IMR-90 (cell line): ENCODE measurements around the gene PEF1. TPM values are rescaled to one million over a fixed set of nuclear protein-coding genes. Genes with fewer than 3 reads are reported as not detected.

Source experiments
- ATAC-seq: fragments of 200-7000 bp; cut with Tn5 transposase; 2 replicates; pipeline ENCODE4 v1.9.1; 2020; ENCODE audit warnings: low read depth, mild to moderate bottlenecking, moderate library complexity
- BruUV-seq: library from RNA; stranded (reverse); fragments of 400-500 nt; replicated peaks from 2 replicates; lab custom pipeline; 2021; lab: Mats Ljungman, UMichigan
- CTCF ChIA-PET: fragments of 300-600 bp; formaldehyde crosslinking; extraction: SDS; loops from one replicate; lab custom pipeline; 2021; ENCODE audit warnings: antibody characterized with exemption; lab: Yijun Ruan, JAX
- POLR2A ChIA-PET: fragments of 300-600 bp; sonication (Branson Sonifier 250); formaldehyde crosslinking; loops from one replicate; lab custom pipeline; 2022; ENCODE audit warnings: antibody characterized with exemption; ENCODE audit not compliant: unreplicated experiment; lab: Charles Lee
- DNase-seq: peaks from one replicate; pipeline ENCODE4 v3.0.0; 2013
- H2AFZ ChIP-seq: replicated peaks from 2 replicates; pipeline ENCODE3; 2013; ENCODE audit warnings: low read length, mild to moderate bottlenecking; ENCODE audit not compliant: poor library complexity
- H2AK5ac ChIP-seq: 2 replicates; pipeline ENCODE4 v1.6.1; 2013; ENCODE audit warnings: low read depth, low read length, inconsistent platforms
- H2AK9ac ChIP-seq: replicated peaks from 2 replicates; pipeline ENCODE3; 2013; ENCODE audit warnings: mild to moderate bottlenecking, low read depth, low read length, moderate library complexity; ENCODE audit not compliant: poor library complexity
- H2BK120ac ChIP-seq: 2 replicates; pipeline ENCODE4 v1.6.1; 2013; ENCODE audit warnings: low read depth, low read length, inconsistent platforms
- H2BK15ac ChIP-seq: 3 replicates; pipeline ENCODE4 v1.6.1; 2013; ENCODE audit warnings: low read depth, low read length, inconsistent platforms
- H2BK20ac ChIP-seq: 2 replicates; pipeline ENCODE4 v1.6.1; 2013; ENCODE audit warnings: low read depth, mild to moderate bottlenecking, inconsistent platforms, low read length, moderate library complexity
- H2BK5ac ChIP-seq: 2 replicates; pipeline ENCODE4 v1.6.1; 2013; ENCODE audit warnings: mild to moderate bottlenecking, low read depth, low read length, inconsistent platforms; ENCODE audit not compliant: poor library complexity, severe bottlenecking
- H3K14ac ChIP-seq: replicated peaks from 2 replicates; pipeline ENCODE4 v1.6.1; 2013; ENCODE audit warnings: low read depth, low read length, inconsistent platforms
- H3K18ac ChIP-seq: 2 replicates; pipeline ENCODE4 v1.6.1; 2013; ENCODE audit warnings: low read depth, low read length, control low read depth
- H3K23ac ChIP-seq: 2 replicates; pipeline ENCODE4 v1.6.1; 2013; ENCODE audit warnings: low read depth, low read length, inconsistent platforms
- H3K27ac ChIP-seq: 2 replicates; pipeline ENCODE4 v1.5.1; 2013; ENCODE audit warnings: mild to moderate bottlenecking, control low read depth, low read length; ENCODE audit not compliant: insufficient read depth
- H3K27me3 ChIP-seq: 2 replicates; pipeline ENCODE4 v1.6.1; 2013; ENCODE audit warnings: low read length; ENCODE audit not compliant: control insufficient read depth, insufficient read depth
- H3K36me3 ChIP-seq: 2 replicates; pipeline ENCODE4 v1.6.1; 2013; ENCODE audit warnings: low read length, mixed read lengths; ENCODE audit not compliant: control insufficient read depth, insufficient read depth
- H3K4ac ChIP-seq: 2 replicates; pipeline ENCODE4 v1.6.1; 2013; ENCODE audit warnings: low read depth, low read length, inconsistent platforms
- H3K4me1 ChIP-seq: 2 replicates; pipeline ENCODE4 v1.6.1; 2013; ENCODE audit warnings: low read length, mixed read lengths; ENCODE audit not compliant: control insufficient read depth, insufficient read depth
- H3K4me2 ChIP-seq: 2 replicates; pipeline ENCODE4 v1.6.1; 2013; ENCODE audit warnings: low read depth, mild to moderate bottlenecking, control low read depth, low read length, moderate library complexity
- H3K4me3 ChIP-seq: 2 replicates; pipeline ENCODE4 v1.5.1; 2013; ENCODE audit warnings: low read depth, mild to moderate bottlenecking, control low read depth, low read length, moderate library complexity; ENCODE audit not compliant: insufficient read depth
- H3K56ac ChIP-seq: 2 replicates; pipeline ENCODE4 v1.6.1; 2013; ENCODE audit warnings: low read length, inconsistent platforms; ENCODE audit not compliant: insufficient read depth; ENCODE audit errors: extremely low read depth
- H3K79me1 ChIP-seq, 2 experiments: 2 replicates each; pipeline ENCODE4 v1.6.1; 2013; ENCODE audit warnings: low read length in 2 of 2, inconsistent platforms in 1 of 2, low read depth in 1 of 2
- H3K9ac ChIP-seq: 2 replicates; pipeline ENCODE4 v1.6.1; 2013; ENCODE audit warnings: low read depth, low read length, control low read depth
- H3K9me1 ChIP-seq: 2 replicates; pipeline ENCODE4 v1.6.1; 2013; ENCODE audit warnings: low read length, inconsistent platforms; ENCODE audit not compliant: insufficient read depth
- H3K9me3 ChIP-seq: 2 replicates; pipeline ENCODE4 v1.6.1; 2013; ENCODE audit warnings: low read length; ENCODE audit not compliant: control insufficient read depth, insufficient read depth
- H4K20me1 ChIP-seq: 2 replicates; pipeline ENCODE4 v1.6.1; 2013; ENCODE audit warnings: low read length, inconsistent platforms; ENCODE audit not compliant: insufficient read depth
- H4K5ac ChIP-seq: 2 replicates; pipeline ENCODE4 v1.6.1; 2013; ENCODE audit warnings: mild to moderate bottlenecking, low read depth, low read length, control low read depth
- H4K8ac ChIP-seq, 2 experiments: 2 replicates each; pipeline ENCODE4 v1.6.1; 2013; ENCODE audit warnings: low read depth in 2 of 2, low read length in 2 of 2, control low read depth in 1 of 2, inconsistent platforms in 1 of 2
- H4K91ac ChIP-seq: 2 replicates; pipeline ENCODE4 v1.6.1; 2013; ENCODE audit warnings: low read depth, low read length, inconsistent platforms; ENCODE audit not compliant: insufficient read depth
- BHLHE40 ChIP-seq: fragments of 150-350 bp; IDR thresholded peaks from 2 replicates; pipeline ENCODE4 v1.6.1; 2016; ENCODE audit warnings: mild to moderate bottlenecking, low read depth, low read length
- CEBPB ChIP-seq: IDR thresholded peaks from 2 replicates; pipeline ENCODE4 v1.6.1; 2012; ENCODE audit warnings: low read depth, low read length, improper control_type of control experiment
- CHD1 ChIP-seq: IDR thresholded peaks from 2 replicates; pipeline ENCODE4 v1.6.1; 2012; ENCODE audit warnings: low read depth, low read length, improper control_type of control experiment
- FOS ChIP-seq: fragments of 150-350 bp; IDR thresholded peaks from 2 replicates; pipeline ENCODE4 v1.6.1; 2016; ENCODE audit warnings: low read depth, low read length
- MAFK ChIP-seq: IDR thresholded peaks from 2 replicates; pipeline ENCODE4 v1.6.1; 2012; ENCODE audit warnings: low read depth, low read length, improper control_type of control experiment
- MAZ ChIP-seq: IDR thresholded peaks from 2 replicates; pipeline ENCODE4 v1.6.1; 2012; ENCODE audit warnings: low read depth, mild to moderate bottlenecking, low read length, improper control_type of control experiment, moderate library complexity, borderline replicate concordance
- MXI1 ChIP-seq: IDR thresholded peaks from 2 replicates; pipeline ENCODE4 v1.6.1; 2012; ENCODE audit warnings: low read depth, mild to moderate bottlenecking, low read length, moderate library complexity, borderline replicate concordance
- NFE2L2 ChIP-seq: fragments of 150-350 bp; IDR thresholded peaks from 2 replicates; pipeline ENCODE4 v1.6.1; 2016; ENCODE audit warnings: low read depth, mild to moderate bottlenecking, low read length
- POLR2A ChIP-seq: IDR thresholded peaks from 2 replicates; pipeline ENCODE4 v1.6.1; 2012; ENCODE audit warnings: mild to moderate bottlenecking, low read depth, low read length
- RAD21 ChIP-seq: IDR thresholded peaks from 2 replicates; pipeline ENCODE4 v1.6.1; 2012; ENCODE audit warnings: low read length, improper control_type of control experiment
- RCOR1 ChIP-seq: IDR thresholded peaks from 2 replicates; pipeline ENCODE4 v1.6.1; 2012; ENCODE audit warnings: mild to moderate bottlenecking, low read length, improper control_type of control experiment; ENCODE audit not compliant: insufficient replicate concordance
- RFX5 ChIP-seq: IDR thresholded peaks from 2 replicates; pipeline ENCODE4 v1.8.0; 2012; ENCODE audit warnings: low read depth, mild to moderate bottlenecking, low read length, moderate library complexity
- SMC3 ChIP-seq: fragments of 150-350 bp; IDR thresholded peaks from 2 replicates; pipeline ENCODE4 v1.6.1; 2016; ENCODE audit warnings: low read depth, mild to moderate bottlenecking, antibody characterized with exemption, low read length, moderate library complexity
- WGBS, 2 experiments: methylation state at CpG; one replicate each; pipeline versions ENCODE4 v1.1.5 to v1.1.7; 2013; ENCODE audit warnings: missing lambda C conversion rate in 2 of 2; ENCODE audit not compliant: insufficient read length in 1 of 2; ENCODE audit errors: extremely low coverage in 2 of 2; 5-methylcytosine and 5-hydroxymethylcytosine counted together
- dilution Hi-C: fragments of 300-500 bp; cut with HindIII; formaldehyde crosslinking; loops from one replicate; pipeline ENCODE4 v1.14.3; 2018; ENCODE audit warnings: low sequenced_read_pairs; ENCODE audit not compliant: unreplicated experiment
- in situ Hi-C: fragments of 300-500 bp; cut with MboI; formaldehyde crosslinking; loops from 3 replicates; pipeline ENCODE4 v1.14.3; 2019; ENCODE audit warnings: low sequenced_read_pairs, inconsistent platforms, mixed read lengths
- intact Hi-C: fragments of 100-400 bp; cut with micrococcal nuclease; formaldehyde crosslinking; loops from 2 replicates; pipeline ENCODE4 v1.10.0; 2022
- polyA plus RNA-seq, 3 experiments: library from polyadenylated mRNA; depleted of rRNA; stranded (reverse); fragments of >200 nt; gene quantifications; 2 replicates each; pipeline ENCODE4 v1.2.3, GENCODE V29; 2012; ENCODE audit warnings: low replicate concordance in 1 of 3
- total RNA-seq: library from RNA; depleted of rRNA; stranded (reverse); fragments of >200 nt; gene quantifications from 2 replicates; pipeline ENCODE4 v1.2.3, GENCODE V29; 2012
- TF ChIP-seq, protein P1 (sequence below): fragments of 150-350 bp; IDR thresholded peaks from 2 replicates; pipeline ENCODE4 v1.6.1; 2017; ENCODE audit warnings: mild to moderate bottlenecking, antibody characterized with exemption, low read length, low read depth
- TF ChIP-seq, protein P2 (sequence below): fragments of 150-350 bp; IDR thresholded peaks from 2 replicates; pipeline ENCODE4 v1.6.1; 2016; ENCODE audit warnings: low read depth, mild to moderate bottlenecking, low read length, moderate library complexity, borderline replicate concordance
- TF ChIP-seq, protein P3 (sequence below): conservative IDR thresholded peaks from 2 replicates; pipeline ENCODE4 v1.5.1; 2012; ENCODE audit warnings: mild to moderate bottlenecking, low read depth, low read length, improper control_type of control experiment

The PEF1 gene
- total and polyA plus RNA-seq, 2 of the 4 experiments (the other 2 are of a cell fraction), result 84.2 to 104 TPM

DNA sequence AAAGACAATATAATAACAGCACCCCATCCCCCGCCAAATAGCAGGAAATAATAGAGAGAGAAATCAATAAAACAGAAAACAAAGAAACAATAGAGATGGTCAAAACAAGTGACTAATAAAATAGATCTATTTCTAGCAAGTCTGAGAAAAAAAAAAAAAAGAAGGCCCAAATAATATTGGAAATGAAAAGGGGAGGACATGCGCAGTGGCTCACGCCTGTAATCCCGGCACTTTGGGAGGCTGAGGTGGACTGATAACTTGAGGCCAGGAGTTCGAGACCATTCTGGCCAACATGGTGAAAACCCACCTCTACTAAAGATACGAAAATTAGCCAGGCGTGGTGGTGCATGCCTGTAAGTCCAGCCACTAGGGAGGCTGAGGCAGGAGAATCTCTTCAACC, 45.7 kb downstream of the PEF1 start:
- DNase-seq (no peak), ATAC-seq (no peak)
- ChIA-PET CTCF (no interaction called here), POLR2A (no interaction called here)
- Histone ChIP-seq H3K9me1 (no peaks in the 10 kb centered on the region), H3K79me1 (no peaks in the 10 kb centered on the region), H4K91ac (no peak overlapping the region), H3K4ac (no peak overlapping the region), H3K9me3 (no peaks in the 10 kb centered on the region), H3K9ac (no peak overlapping the region), H4K5ac (no peak overlapping the region), H2AK9ac (no peak overlapping the region), H2BK120ac (no peak overlapping the region), H4K8ac (no peak overlapping the region), H2BK5ac (no peak overlapping the region), H3K18ac (no peak overlapping the region), H3K4me3 (no peak overlapping the region), H2AK5ac (no peak overlapping the region), H4K20me1 (no peaks in the 10 kb centered on the region), H3K56ac (no peak overlapping the region), H3K27ac (no peak overlapping the region), H2AFZ (no peak overlapping the region), H3K23ac (no peak overlapping the region), H3K27me3 (peaks cover 6% of the 10 kb centered on the region), H3K4me1 (no peaks in the 10 kb centered on the region), H3K4me2 (no peak overlapping the region), H3K36me3 (no peaks in the 10 kb centered on the region), H3K14ac (no peak overlapping the region), H2BK15ac (no peak overlapping the region), H2BK20ac (no peak overlapping the region)
- no TSS peak for BruUV-seq
- TF ChIP-seq RAD21, result no peak
- no peak for TF ChIP-seq CHD1
- no peak for TF ChIP-seq MAZ
- no peak for TF ChIP-seq FOS
- no peak for TF ChIP-seq NFE2L2
- no peak for TF ChIP-seq MXI1
- no peak for TF ChIP-seq CEBPB
- TF ChIP-seq BHLHE40, result no peak
- TF ChIP-seq SMC3, result no peak
- TF ChIP-seq MAFK, result no peak
- TF ChIP-seq, protein P1, sequence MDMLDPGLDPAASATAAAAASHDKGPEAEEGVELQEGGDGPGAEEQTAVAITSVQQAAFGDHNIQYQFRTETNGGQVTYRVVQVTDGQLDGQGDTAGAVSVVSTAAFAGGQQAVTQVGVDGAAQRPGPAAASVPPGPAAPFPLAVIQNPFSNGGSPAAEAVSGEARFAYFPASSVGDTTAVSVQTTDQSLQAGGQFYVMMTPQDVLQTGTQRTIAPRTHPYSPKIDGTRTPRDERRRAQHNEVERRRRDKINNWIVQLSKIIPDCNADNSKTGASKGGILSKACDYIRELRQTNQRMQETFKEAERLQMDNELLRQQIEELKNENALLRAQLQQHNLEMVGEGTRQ, result no peak
- TF ChIP-seq, protein P2, sequence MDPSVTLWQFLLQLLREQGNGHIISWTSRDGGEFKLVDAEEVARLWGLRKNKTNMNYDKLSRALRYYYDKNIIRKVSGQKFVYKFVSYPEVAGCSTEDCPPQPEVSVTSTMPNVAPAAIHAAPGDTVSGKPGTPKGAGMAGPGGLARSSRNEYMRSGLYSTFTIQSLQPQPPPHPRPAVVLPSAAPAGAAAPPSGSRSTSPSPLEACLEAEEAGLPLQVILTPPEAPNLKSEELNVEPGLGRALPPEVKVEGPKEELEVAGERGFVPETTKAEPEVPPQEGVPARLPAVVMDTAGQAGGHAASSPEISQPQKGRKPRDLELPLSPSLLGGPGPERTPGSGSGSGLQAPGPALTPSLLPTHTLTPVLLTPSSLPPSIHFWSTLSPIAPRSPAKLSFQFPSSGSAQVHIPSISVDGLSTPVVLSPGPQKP, result no peak
- TF ChIP-seq, protein P3, sequence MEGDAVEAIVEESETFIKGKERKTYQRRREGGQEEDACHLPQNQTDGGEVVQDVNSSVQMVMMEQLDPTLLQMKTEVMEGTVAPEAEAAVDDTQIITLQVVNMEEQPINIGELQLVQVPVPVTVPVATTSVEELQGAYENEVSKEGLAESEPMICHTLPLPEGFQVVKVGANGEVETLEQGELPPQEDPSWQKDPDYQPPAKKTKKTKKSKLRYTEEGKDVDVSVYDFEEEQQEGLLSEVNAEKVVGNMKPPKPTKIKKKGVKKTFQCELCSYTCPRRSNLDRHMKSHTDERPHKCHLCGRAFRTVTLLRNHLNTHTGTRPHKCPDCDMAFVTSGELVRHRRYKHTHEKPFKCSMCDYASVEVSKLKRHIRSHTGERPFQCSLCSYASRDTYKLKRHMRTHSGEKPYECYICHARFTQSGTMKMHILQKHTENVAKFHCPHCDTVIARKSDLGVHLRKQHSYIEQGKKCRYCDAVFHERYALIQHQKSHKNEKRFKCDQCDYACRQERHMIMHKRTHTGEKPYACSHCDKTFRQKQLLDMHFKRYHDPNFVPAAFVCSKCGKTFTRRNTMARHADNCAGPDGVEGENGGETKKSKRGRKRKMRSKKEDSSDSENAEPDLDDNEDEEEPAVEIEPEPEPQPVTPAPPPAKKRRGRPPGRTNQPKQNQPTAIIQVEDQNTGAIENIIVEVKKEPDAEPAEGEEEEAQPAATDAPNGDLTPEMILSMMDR, result no peak
- no peak for TF ChIP-seq RCOR1
- no peak for TF ChIP-seq RFX5
- no peak for TF ChIP-seq POLR2A
- intact Hi-C loops (no loop called here), dilution Hi-C loops (no loop called here), in situ Hi-C loops (no loop called here)
- no CpG with 5 or more reads among the region's 7 CpGs for WGBS, 2 experiments
